Smooth muscle cell (in vitro differentiated cells): ENCODE results near the gene KLHL12. TPM values are rescaled to one million over a fixed set of nuclear protein-coding genes. Genes with fewer than 3 reads are reported as not detected.
A peak's percentile ranks its signal among the peaks of the same experiment; 100 is the strongest.

ENCODE experiments used
- DNase-seq: peaks from one replicate; lab custom pipeline; 2025; ENCODE audit not compliant: unreplicated experiment; lab: John Stamatoyannopoulos, UW
- H2AFZ ChIP-seq: fragments of 200-600 bp; sonication (generic); 2 replicates; pipeline ENCODE4 v1.6.0; 2016; ENCODE audit warnings: antibody characterized with exemption, low read depth, mild to moderate bottlenecking
- H3F3A ChIP-seq: fragments of 200-600 bp; sonication (generic); 2 replicates; pipeline ENCODE4 v1.6.0; 2017; ENCODE audit warnings: antibody characterized with exemption, low read depth
- H3K27ac ChIP-seq: fragments of 200-600 bp; sonication (generic); 2 replicates; pipeline ENCODE4 v1.5.1; 2016; ENCODE audit warnings: low read depth, mild to moderate bottlenecking
- H3K27me3 ChIP-seq: fragments of 200-600 bp; sonication (generic); 2 replicates; pipeline ENCODE4 v1.6.1; 2016; ENCODE audit warnings: low read depth, mild to moderate bottlenecking
- H3K36me3 ChIP-seq: fragments of 200-600 bp; sonication (generic); 2 replicates; pipeline ENCODE4 v1.5.1; 2016; ENCODE audit warnings: low read depth
- H3K4me1 ChIP-seq: fragments of 200-600 bp; sonication (generic); 2 replicates; pipeline ENCODE4 v1.5.1; 2016; ENCODE audit warnings: low read depth
- H3K4me2 ChIP-seq: fragments of 200-600 bp; sonication (generic); 2 replicates; pipeline ENCODE4 v1.6.0; 2016; ENCODE audit warnings: mild to moderate bottlenecking
- H3K4me3 ChIP-seq: fragments of 200-600 bp; sonication (generic); 2 replicates; pipeline ENCODE4 v1.5.1; 2016; ENCODE audit warnings: mild to moderate bottlenecking
- H3K79me2 ChIP-seq: fragments of 200-600 bp; sonication (generic); 2 replicates; pipeline ENCODE4 v1.6.0; 2016; ENCODE audit warnings: low read depth, mild to moderate bottlenecking
- H3K9ac ChIP-seq: fragments of 200-600 bp; sonication (generic); 2 replicates; pipeline ENCODE4 v1.6.0; 2016; ENCODE audit warnings: low read depth
- H3K9me3 ChIP-seq: fragments of 200-600 bp; sonication (generic); replicated peaks from 2 replicates; pipeline ENCODE4 v1.5.1; 2016; ENCODE audit warnings: low read depth
- H4K20me1 ChIP-seq: fragments of 200-600 bp; sonication (generic); 2 replicates; pipeline ENCODE4 v1.6.0; 2016; ENCODE audit warnings: low read depth
- WGBS: methylation state at CpG from one replicate; pipeline ENCODE4 v1.1.7; 2016; ENCODE audit warnings: low lambda C conversion rate; 5-methylcytosine and 5-hydroxymethylcytosine counted together
- polyA plus RNA-seq: library from polyadenylated mRNA; unstranded; fragments of >200 nt; fragmentation: Nextera tagmentation; extraction: Ambion mirVana; gene quantifications from 2 replicates; pipeline ENCODE4 v1.2.1, GENCODE V29; 2016
- total RNA-seq: library from RNA; depleted of rRNA; stranded (reverse); fragments of >200 nt; gene quantifications from 2 replicates; pipeline ENCODE4 v1.2.3, GENCODE V29; 2014
- TF ChIP-seq, protein P1 (sequence below): fragments of 200-600 bp; sonication (generic); IDR thresholded peaks from 2 replicates; pipeline ENCODE4 v1.5.1; 2017; ENCODE audit warnings: borderline replicate concordance, mild to moderate bottlenecking, antibody characterized with exemption; ENCODE audit not compliant: insufficient read depth, poor library complexity, severe bottlenecking

KLHL12 gene
- total and polyA plus RNA-seq, 2 experiments from 2014 or later = 19.0 to 22.7 TPM

DNA sequence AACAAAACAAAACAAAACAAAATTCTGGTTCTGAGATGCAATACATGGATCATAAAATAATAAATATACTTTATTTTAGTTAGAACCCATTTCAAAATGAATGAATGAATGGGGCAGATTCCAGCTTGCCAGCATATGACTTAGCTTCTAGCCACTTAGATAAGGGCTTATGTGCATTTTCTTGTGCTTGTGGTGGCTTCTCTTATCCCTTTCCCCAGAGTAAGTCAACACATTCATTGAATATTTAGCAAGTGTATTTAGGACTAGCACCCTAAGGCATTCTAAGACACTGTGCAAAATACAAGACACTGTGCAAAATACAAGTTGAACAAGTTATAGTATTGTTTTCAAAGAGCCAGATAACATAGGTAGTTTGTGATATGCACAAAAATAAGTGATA is 26.4 kb upstream of the KLHL12 start:
- Histone ChIP-seq H3K4me3 (no peak overlapping the region), H3K27me3 (no peaks in the 10 kb centered on the region), H3K4me1 (peaks cover 9% of the 10 kb centered on the region), H3K27ac (peak overlapping the region; percentile 52), H4K20me1 (peaks cover 83% of the 10 kb centered on the region), H3F3A (no peaks in the 10 kb centered on the region), H3K79me2 (peaks cover 63% of the 10 kb centered on the region), H2AFZ (no peak overlapping the region), H3K36me3 (peaks cover 6% of the 10 kb centered on the region), H3K9me3 (no peaks in the 10 kb centered on the region), H3K4me2 (no peak overlapping the region), H3K9ac (no peak overlapping the region)
- no peak for DNase-seq
- TF ChIP-seq, protein P1, sequence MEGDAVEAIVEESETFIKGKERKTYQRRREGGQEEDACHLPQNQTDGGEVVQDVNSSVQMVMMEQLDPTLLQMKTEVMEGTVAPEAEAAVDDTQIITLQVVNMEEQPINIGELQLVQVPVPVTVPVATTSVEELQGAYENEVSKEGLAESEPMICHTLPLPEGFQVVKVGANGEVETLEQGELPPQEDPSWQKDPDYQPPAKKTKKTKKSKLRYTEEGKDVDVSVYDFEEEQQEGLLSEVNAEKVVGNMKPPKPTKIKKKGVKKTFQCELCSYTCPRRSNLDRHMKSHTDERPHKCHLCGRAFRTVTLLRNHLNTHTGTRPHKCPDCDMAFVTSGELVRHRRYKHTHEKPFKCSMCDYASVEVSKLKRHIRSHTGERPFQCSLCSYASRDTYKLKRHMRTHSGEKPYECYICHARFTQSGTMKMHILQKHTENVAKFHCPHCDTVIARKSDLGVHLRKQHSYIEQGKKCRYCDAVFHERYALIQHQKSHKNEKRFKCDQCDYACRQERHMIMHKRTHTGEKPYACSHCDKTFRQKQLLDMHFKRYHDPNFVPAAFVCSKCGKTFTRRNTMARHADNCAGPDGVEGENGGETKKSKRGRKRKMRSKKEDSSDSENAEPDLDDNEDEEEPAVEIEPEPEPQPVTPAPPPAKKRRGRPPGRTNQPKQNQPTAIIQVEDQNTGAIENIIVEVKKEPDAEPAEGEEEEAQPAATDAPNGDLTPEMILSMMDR = no peak

DNA sequence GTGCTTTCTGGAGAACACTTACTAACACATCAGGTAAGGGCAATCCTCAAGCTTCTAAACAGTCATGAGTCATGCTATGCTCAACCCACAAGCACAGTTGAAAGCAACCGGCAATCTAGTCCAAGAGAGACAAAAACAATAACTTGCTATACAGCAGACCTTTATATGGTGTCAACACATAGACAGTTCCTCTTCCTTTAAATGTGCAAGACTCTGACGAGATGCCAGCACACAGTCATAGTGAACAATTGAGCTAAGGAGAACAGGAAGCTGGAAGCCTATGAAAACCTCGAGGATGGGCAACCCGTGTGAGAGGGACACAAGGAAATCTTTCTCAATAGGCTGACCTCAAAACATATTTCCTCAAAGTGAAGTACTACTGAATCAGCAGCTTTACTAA is 25.8 kb upstream of the KLHL12 start:
- Histone ChIP-seq H3K9me3 (no peaks in the 10 kb centered on the region), H3K9ac (no peak overlapping the region), H3K79me2 (peaks cover 61% of the 10 kb centered on the region), H3F3A (no peaks in the 10 kb centered on the region), H3K4me3 (no peak overlapping the region), H3K36me3 (peaks cover 9% of the 10 kb centered on the region), H3K4me2 (no peak overlapping the region), H2AFZ (no peak overlapping the region), H4K20me1 (peaks cover 83% of the 10 kb centered on the region), H3K27ac (peak overlapping the region; percentile 52), H3K4me1 (peaks cover 9% of the 10 kb centered on the region), H3K27me3 (no peaks in the 10 kb centered on the region)
- DNase-seq = no peak
- 76% methylated on average over 4 of the region's 4 CpGs for WGBS
- TF ChIP-seq, protein P1 = no peak

DNA sequence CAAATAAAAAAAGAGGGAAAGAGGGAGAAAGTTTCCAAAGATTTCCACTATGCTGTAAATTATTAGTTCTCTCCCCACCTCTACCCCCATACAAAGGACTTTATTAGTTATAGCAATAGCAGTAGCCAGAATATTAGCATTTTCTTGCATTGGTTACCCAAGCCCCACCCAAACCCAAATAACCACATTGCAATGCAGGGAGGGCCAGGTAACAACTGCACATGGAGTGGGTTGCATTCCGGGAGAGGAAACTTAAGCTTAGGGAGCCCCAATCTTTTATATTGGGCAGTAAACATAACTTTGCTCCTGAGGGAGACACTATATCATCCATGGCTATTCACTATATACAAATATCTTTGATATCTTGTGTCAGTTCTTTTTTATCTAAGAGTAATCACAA is 25.1 kb upstream of the KLHL12 start:
- H3K36me3 ChIP-seq = peaks cover 9% of the 10 kb centered on the region
- H3K4me1 ChIP-seq = peaks cover 6% of the 10 kb centered on the region
- H3K9ac ChIP-seq = no peak overlapping the region
- peaks cover 78% of the 10 kb centered on the region for H4K20me1 ChIP-seq
- no peaks in the 10 kb centered on the region for H3K9me3 ChIP-seq
- 80% methylated on average over 1 of the region's 1 CpG for WGBS
- peak overlapping the region; percentile 15 for H3K4me2 ChIP-seq
- H3K27ac ChIP-seq = peak overlapping the region; percentile 30
- peaks cover 54% of the 10 kb centered on the region for H3K79me2 ChIP-seq
- no peak overlapping the region for H2AFZ ChIP-seq
- no peak for DNase-seq
- TF ChIP-seq, protein P1 = no peak
- H3K27me3 ChIP-seq = no peaks in the 10 kb centered on the region
- H3F3A ChIP-seq = no peaks in the 10 kb centered on the region
- H3K4me3 ChIP-seq = no peak overlapping the region

DNA sequence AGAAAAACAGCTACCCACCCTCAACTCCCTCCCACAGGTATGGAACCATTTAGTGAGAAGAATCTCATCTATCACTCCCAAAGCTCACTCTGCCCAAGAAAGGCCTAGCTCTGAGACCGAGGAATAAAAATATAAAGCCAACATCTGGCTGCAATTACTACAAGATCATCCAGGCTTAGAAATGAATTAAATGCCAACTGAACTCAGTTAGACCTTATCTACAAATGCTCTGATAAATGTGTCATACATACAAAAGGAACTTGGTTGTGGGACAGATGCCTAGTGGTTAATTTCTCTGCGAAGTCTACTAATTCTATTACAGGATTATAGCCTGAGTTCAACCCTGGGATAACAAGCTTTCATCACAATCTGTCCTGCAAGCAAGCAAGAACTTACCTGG is 24.4 kb upstream of the KLHL12 start:
- Histone ChIP-seq H3K79me2 (peaks cover 47% of the 10 kb centered on the region), H3K27ac (no peak overlapping the region), H3K4me1 (no peaks in the 10 kb centered on the region), H3K4me2 (no peak overlapping the region), H3K4me3 (no peak overlapping the region), H3F3A (no peaks in the 10 kb centered on the region), H3K36me3 (peaks cover 9% of the 10 kb centered on the region), H3K9me3 (no peaks in the 10 kb centered on the region), H3K27me3 (no peaks in the 10 kb centered on the region), H3K9ac (no peak overlapping the region), H4K20me1 (peaks cover 76% of the 10 kb centered on the region), H2AFZ (no peak overlapping the region)
- TF ChIP-seq, protein P1 = no peak
- DNase-seq = no peak
- WGBS = 54% methylated on average over 2 of the region's 2 CpGs
